Stimulated activated naive B cell treated with anti-CD40 and anti-IgM and Interleukin-4, amounts not matched to agents 10 μg/mL and 1 μg/mL and 100 μg/mL, for 72 hours (primary cell): ENCODE data around the gene AKAP7.

Experiments used
- ATAC-seq, 2 donors: fragments of 150-1000 bp; cut with Tn5 transposase; replicated peaks; 2 replicates each; pipeline ENCODE4 v1.10.0; 2021; ENCODE audit warnings: moderate library complexity in 1 of 2
- DNase-seq: peaks from one replicate; pipeline ENCODE4 v3.0.0; 2021
- H3K27ac Mint-ChIP-seq: one replicate; pipeline ENCODE4 v1.8.0; 2022; ENCODE audit warnings: mild to moderate bottlenecking, mixed read lengths
- H3K27me3 Mint-ChIP-seq, 2 donors: one replicate each; pipeline ENCODE4 v1.8.0; 2022; ENCODE audit warnings: mixed read lengths in 2 of 2
- H3K36me3 Mint-ChIP-seq, 2 donors: one replicate each; pipeline ENCODE4 v1.8.0; 2022; ENCODE audit warnings: mixed read lengths in 2 of 2, mild to moderate bottlenecking in 1 of 2
- H3K4me1 Mint-ChIP-seq, 2 donors: one replicate each; pipeline ENCODE4 v1.8.0; 2022; ENCODE audit warnings: mixed read lengths in 2 of 2, mild to moderate bottlenecking in 1 of 2
- H3K4me3 Mint-ChIP-seq, 2 donors: one replicate each; pipeline ENCODE4 v1.8.0; 2022; ENCODE audit warnings: mild to moderate bottlenecking in 2 of 2, mixed read lengths in 2 of 2, moderate library complexity in 1 of 2
- H3K9me3 Mint-ChIP-seq, 2 donors: one replicate each; pipeline ENCODE4 v1.8.0; 2022; ENCODE audit warnings: mixed read lengths in 2 of 2, mild to moderate bottlenecking in 1 of 2

AKAP7 gene

GRCh38 chr6:131331151-131331550 lies 195.9 kb downstream of the AKAP7 start:
- Mint-ChIP-seq H3K27ac (no peak overlapping the region), H3K4me1 (no peaks in the 10 kb centered on the region), H3K9me3 (no peaks in the 10 kb centered on the region), H3K36me3 (no peaks in the 10 kb centered on the region), H3K27me3 (no peaks in the 10 kb centered on the region), H3K4me3 (no peak overlapping the region)
- DNase-seq (no peak), ATAC-seq (no peak)

DNA sequence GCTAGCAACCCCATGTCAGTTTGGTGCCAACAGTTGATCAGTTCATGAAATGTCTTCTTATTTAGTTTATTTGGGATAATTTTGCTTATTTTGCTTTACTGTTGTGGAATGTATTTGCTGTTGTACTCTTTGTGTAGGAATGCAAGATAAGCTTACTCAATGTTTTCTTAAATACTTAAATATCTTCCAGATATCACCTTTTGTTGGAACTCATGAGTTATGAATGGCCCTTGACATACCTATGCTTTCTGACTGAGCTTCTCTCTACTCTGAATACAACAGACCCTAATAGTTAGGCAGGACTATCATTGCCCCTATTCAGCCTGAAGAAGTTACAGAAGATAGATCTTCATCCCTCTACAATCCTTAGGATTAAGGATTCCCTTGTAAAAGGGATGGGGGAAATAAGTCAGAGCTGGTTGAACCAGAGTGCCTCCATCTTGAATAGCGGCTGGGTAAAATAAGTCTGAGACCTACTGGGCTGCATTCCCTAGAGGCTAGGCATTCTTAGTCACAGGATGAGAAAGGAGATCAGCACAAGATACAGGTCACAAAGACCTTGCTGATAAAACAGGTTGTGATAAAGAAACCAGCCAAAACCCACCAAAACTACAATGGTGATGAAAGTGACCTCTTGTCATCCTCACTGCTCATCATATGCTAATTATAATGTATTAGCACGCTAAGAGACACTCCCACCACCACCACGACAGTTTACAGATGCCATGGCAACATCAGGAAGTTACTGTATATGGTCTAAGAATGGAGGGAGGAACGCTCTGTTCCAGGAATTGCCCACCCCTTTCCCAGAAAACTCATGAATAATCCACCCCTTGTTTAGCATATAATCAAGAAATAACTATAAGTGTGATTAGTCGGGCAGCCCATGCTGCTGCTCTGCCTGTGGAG lies 196.9 kb downstream of the AKAP7 start:
- Mint-ChIP-seq H3K9me3 (no peaks in the 10 kb centered on the region), H3K4me3 (no peak overlapping the region), H3K27ac (no peak overlapping the region), H3K36me3 (no peaks in the 10 kb centered on the region), H3K4me1 (no peaks in the 10 kb centered on the region), H3K27me3 (no peaks in the 10 kb centered on the region)
- no peak for DNase-seq
- no peak for ATAC-seq
